Nephron progenitor cell (in vitro differentiated cells): Measurements from ENCODE around the gene GLTPD2.
"Not testable (repeated sequence)": the region's sequence is repeated elsewhere in the genome, so short reads cannot be mapped to it uniquely, and the experiment has no call there.

ENCODE experiments used
- DNase-seq: peaks from one replicate; pipeline ENCODE4 v3.0.0; 2021
- H3K27ac Mint-ChIP-seq: 2 replicates; pipeline ENCODE4 v1.8.0; 2021; ENCODE audit warnings: mild to moderate bottlenecking, moderate library complexity, mixed read lengths
- H3K27me3 Mint-ChIP-seq: 2 replicates; pipeline ENCODE4 v1.8.0; 2021; ENCODE audit warnings: mild to moderate bottlenecking, low read depth, mixed read lengths; ENCODE audit not compliant: poor library complexity
- H3K36me3 Mint-ChIP-seq: 2 replicates; pipeline ENCODE4 v1.8.0; 2021; ENCODE audit warnings: low read depth, mixed read lengths
- H3K4me1 Mint-ChIP-seq: 2 replicates; pipeline ENCODE4 v1.8.0; 2021; ENCODE audit warnings: mixed read lengths
- H3K4me3 Mint-ChIP-seq: 2 replicates; pipeline ENCODE4 v1.8.0; 2021; ENCODE audit warnings: mild to moderate bottlenecking, moderate library complexity, mixed read lengths
- H3K9me3 Mint-ChIP-seq: 2 replicates; pipeline ENCODE4 v1.8.0; 2021; ENCODE audit warnings: mild to moderate bottlenecking, moderate library complexity, mixed read lengths
- TF ChIP-seq, protein P1 (sequence below): fragments of 200-600 bp; sonication (generic); IDR thresholded peaks from 2 replicates; pipeline ENCODE4 v1.5.0; 2021; ENCODE audit warnings: antibody characterized with exemption

Gene GLTPD2

GRCh38 chr17:4827399-4827798 is 38.6 kb downstream of the GLTPD2 start:
- H3K27me3 Mint-ChIP-seq = no peaks in the 10 kb centered on the region
- no peak for DNase-seq
- H3K36me3 Mint-ChIP-seq = no peaks in the 10 kb centered on the region
- TF ChIP-seq, protein P1, sequence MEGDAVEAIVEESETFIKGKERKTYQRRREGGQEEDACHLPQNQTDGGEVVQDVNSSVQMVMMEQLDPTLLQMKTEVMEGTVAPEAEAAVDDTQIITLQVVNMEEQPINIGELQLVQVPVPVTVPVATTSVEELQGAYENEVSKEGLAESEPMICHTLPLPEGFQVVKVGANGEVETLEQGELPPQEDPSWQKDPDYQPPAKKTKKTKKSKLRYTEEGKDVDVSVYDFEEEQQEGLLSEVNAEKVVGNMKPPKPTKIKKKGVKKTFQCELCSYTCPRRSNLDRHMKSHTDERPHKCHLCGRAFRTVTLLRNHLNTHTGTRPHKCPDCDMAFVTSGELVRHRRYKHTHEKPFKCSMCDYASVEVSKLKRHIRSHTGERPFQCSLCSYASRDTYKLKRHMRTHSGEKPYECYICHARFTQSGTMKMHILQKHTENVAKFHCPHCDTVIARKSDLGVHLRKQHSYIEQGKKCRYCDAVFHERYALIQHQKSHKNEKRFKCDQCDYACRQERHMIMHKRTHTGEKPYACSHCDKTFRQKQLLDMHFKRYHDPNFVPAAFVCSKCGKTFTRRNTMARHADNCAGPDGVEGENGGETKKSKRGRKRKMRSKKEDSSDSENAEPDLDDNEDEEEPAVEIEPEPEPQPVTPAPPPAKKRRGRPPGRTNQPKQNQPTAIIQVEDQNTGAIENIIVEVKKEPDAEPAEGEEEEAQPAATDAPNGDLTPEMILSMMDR = no peak
- no peaks in the 10 kb centered on the region for H3K4me1 Mint-ChIP-seq
- no peak overlapping the region for H3K4me3 Mint-ChIP-seq
- no peak overlapping the region for H3K27ac Mint-ChIP-seq
- no peaks in the 10 kb centered on the region for H3K9me3 Mint-ChIP-seq

GRCh38 chr17:4832829-4833177 is 44.0 kb downstream of the GLTPD2 start:
- not testable (repeated sequence) for DNase-seq, H3K27me3 Mint-ChIP-seq, H3K9me3 Mint-ChIP-seq

DNA sequence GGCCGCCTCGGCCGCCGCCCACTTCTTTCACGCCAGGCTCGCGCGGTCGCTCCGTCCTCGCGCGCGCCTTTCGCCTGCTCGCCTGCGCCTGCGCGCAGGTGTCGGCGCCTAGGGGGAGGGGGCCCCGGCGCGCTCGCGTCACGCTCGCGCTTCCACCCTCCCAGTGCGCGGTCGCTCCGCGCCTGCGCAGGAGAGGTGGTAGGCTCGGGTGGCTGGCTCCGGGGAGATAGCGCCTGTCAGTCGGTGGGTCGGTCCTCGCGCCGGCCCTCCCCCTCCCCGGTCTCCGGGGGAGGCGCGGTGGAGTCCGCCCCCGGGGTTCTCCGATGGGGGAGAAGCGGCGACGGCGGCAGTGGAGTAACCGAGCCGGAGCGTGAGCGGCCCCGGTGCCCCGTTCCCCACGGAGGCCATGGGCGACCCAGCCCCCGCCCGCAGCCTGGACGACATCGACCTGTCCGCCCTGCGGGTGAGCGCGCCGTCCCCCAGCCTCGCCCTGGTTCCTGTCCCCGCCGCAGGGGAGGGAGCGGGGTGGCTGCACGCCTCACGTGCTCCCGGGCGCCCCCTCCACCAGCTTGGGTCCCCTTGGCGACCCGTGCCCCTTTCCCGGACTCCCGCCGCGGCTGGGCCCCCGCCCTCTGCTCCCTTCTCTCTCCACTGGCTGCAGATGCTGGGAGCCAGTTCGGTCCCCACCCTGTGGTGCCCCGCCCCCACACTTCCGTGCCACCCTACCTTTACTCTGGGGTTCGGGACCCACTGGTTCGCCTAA is 44.6 kb downstream of the GLTPD2 start, which contains the start of gene MINK1:
TSS of gene MINK1 (plus strand) at position 163 of the 763 bp plus-strand sequence. CDS start at position 407, 244 bp downstream.
- Mint-ChIP-seq H3K27ac (peak within 1 kb of the TSS; percentile 93), H3K4me3 (peak within 1 kb of the TSS; percentile 93), H3K9me3 (no peaks in the 10 kb centered on the region), H3K27me3 (no peaks in the 10 kb centered on the region), H3K4me1 (peaks cover 42% of the 10 kb centered on the region), H3K36me3 (no peaks in the 10 kb centered on the region)
- peak; percentile 87 for DNase-seq
- TF ChIP-seq, protein P1 = no peak

More at GRCh38 chr17:4832829-4833177, 44.0 kb downstream of the GLTPD2 start:
- H3K36me3 Mint-ChIP-seq = not testable (repeated sequence)
- peak overlapping the region; percentile 93 for H3K27ac Mint-ChIP-seq
- H3K4me3 Mint-ChIP-seq = peak overlapping the region; percentile 88
- H3K4me1 Mint-ChIP-seq = peaks cover 36% of the 10 kb centered on the region

GRCh38 chr17:4833941-4834680 is 45.3 kb downstream of the GLTPD2 start:
- H3K4me1 Mint-ChIP-seq = peaks cover 48% of the 10 kb centered on the region
- no peaks in the 10 kb centered on the region for H3K27me3 Mint-ChIP-seq
- peak; percentile 44 for DNase-seq
- H3K36me3 Mint-ChIP-seq = peaks cover under 1% of the 10 kb centered on the region
- TF ChIP-seq, protein P1 = no peak
- H3K9me3 Mint-ChIP-seq = no peaks in the 10 kb centered on the region
- H3K4me3 Mint-ChIP-seq = peak overlapping the region; percentile 93
- peak overlapping the region; percentile 70 for H3K27ac Mint-ChIP-seq

GRCh38 chr17:4834681-4835020 is 45.9 kb downstream of the GLTPD2 start:
- H3K27ac Mint-ChIP-seq = no peak overlapping the region
- H3K9me3 Mint-ChIP-seq = no peaks in the 10 kb centered on the region
- TF ChIP-seq, protein P1 = no peak
- peak overlapping the region; percentile 93 for H3K4me3 Mint-ChIP-seq
- no peak for DNase-seq
- no peaks in the 10 kb centered on the region for H3K27me3 Mint-ChIP-seq
- H3K4me1 Mint-ChIP-seq = peaks cover 53% of the 10 kb centered on the region
- H3K36me3 Mint-ChIP-seq = peaks cover 5% of the 10 kb centered on the region

DNA sequence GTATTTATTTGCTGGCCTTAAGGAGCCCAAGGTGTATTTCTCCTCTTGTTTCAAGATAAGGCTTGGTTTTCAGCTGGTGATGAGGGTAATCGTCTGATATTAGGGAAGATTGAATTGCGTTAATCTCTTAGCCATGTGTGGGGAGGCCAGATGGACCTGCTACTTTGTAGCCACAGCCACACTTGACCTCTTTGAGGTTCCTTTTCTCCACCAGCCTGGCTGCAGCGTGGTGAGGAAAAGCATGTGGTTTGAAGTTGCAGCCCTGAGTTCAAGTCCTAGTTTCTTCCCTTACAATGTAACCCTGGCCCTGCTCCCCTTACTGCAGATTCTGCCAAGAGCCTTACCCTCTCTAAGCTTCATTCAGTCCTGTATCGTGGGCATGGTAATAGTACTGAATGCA is 47.5 kb downstream of the GLTPD2 start:
- TF ChIP-seq, protein P1 = no peak
- no peak for DNase-seq
- peaks cover 66% of the 10 kb centered on the region for H3K4me1 Mint-ChIP-seq
- peak overlapping the region; percentile 28 for H3K4me3 Mint-ChIP-seq
- H3K36me3 Mint-ChIP-seq = peaks cover 10% of the 10 kb centered on the region
- H3K9me3 Mint-ChIP-seq = no peaks in the 10 kb centered on the region
- H3K27ac Mint-ChIP-seq = peak overlapping the region; percentile 73
- H3K27me3 Mint-ChIP-seq = no peaks in the 10 kb centered on the region
